Measurements from ENCODE around the gene RPS15. TPM values are rescaled to one million over a fixed set of nuclear protein-coding genes. Genes with fewer than 3 reads are reported as not detected.

The RPS15 gene
- total RNA-seq, 1 donor from 2014 or later: 1,085 TPM

GRCh38 chr19:1452802-1453524 is 14.8 kb downstream of the RPS15 start:
- DNase-seq (ENCODE audit: low spot score): no peak

GRCh38 chr19:1453525-1454364 is 15.5 kb downstream of the RPS15 start:
- no peak for DNase-seq (ENCODE audit: low spot score)

- no peak for DNase-seq (ENCODE audit: low spot score)
Measured at GRCh38 chr19:1455002-1455335, 16.8 kb downstream of the RPS15 start.

GRCh38 chr19:1455336-1456120 is 17.3 kb downstream of the RPS15 start:
- no peak for DNase-seq (ENCODE audit: low spot score)

- DNase-seq (ENCODE audit: low spot score): no peak
Measured at GRCh38 chr19:1456121-1456900, 18.1 kb downstream of the RPS15 start.

- no peak for DNase-seq (ENCODE audit: low spot score)
Measured at GRCh38 chr19:1457031-1457739, 19.0 kb downstream of the RPS15 start.

GRCh38 chr19:1457892-1458291 is 19.7 kb downstream of the RPS15 start:
- DNase-seq (ENCODE audit: low spot score): no peak

GRCh38 chr19:1459479-1459878 is 21.3 kb downstream of the RPS15 start:
- no peak for DNase-seq (ENCODE audit: low spot score)

GRCh38 chr19:1460033-1460995 is 22.1 kb downstream of the RPS15 start:
- DNase-seq (ENCODE audit: low spot score): no peak

- DNase-seq (ENCODE audit: low spot score): no peak
Measured at GRCh38 chr19:1461862-1462261, 23.7 kb downstream of the RPS15 start.

- DNase-seq (ENCODE audit: low spot score): no peak
Measured at GRCh38 chr19:1465191-1466016, 27.2 kb downstream of the RPS15 start.

- DNase-seq (ENCODE audit: low spot score): no peak
Measured at GRCh38 chr19:1466018-1466460, 27.8 kb downstream of the RPS15 start.

- DNase-seq (ENCODE audit: low spot score): no peak
Measured at GRCh38 chr19:1466461-1467214, 28.4 kb downstream of the RPS15 start.

GRCh38 chr19:1467215-1467489 is 29.0 kb downstream of the RPS15 start:
- no peak for DNase-seq (ENCODE audit: low spot score)

- DNase-seq (ENCODE audit: low spot score): no peak
Measured at GRCh38 chr19:1467490-1468273, 29.5 kb downstream of the RPS15 start.

- DNase-seq (ENCODE audit: low spot score): no peak
Measured at GRCh38 chr19:1468274-1468820, 30.2 kb downstream of the RPS15 start.

- DNase-seq (ENCODE audit: low spot score): no peak
Measured at GRCh38 chr19:1468821-1469254, 30.6 kb downstream of the RPS15 start.
